Measurements from ENCODE around the gene PTPRD.

The PTPRD gene

GRCh38 chr9:8823131-8823895 lies 1789.5 kb downstream of the PTPRD start:
- no peak for DNase-seq (ENCODE audit: low read depth)
- no peak for TF ChIP-seq CTCF (IDR thresholded peaks at IDR 0.05; ENCODE audit: control insufficient read depth, insufficient read depth, low read depth, low read length, missing control alignments)
- H3K4me3 ChIP-seq (ENCODE audit: control insufficient read depth, low read depth, low read length) = no peak overlapping the region

DNA sequence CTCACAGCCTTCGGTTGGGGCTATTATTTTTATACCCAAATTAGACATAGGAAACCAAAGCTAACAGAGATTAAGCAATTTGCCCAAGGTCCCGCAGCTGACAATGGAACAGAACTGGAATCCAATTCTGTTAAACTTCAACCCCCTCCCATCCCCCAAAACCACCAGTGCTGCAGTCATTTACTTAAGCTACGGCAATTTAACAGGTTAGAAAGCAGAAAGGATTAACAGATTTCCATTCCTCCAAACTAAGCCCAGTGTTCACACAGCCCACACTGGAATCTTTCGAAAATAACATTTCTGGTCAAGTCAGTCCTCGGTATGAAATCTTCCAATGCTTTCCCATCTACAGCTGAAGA lies 1790.2 kb downstream of the PTPRD start:
- TF ChIP-seq CTCF (IDR thresholded peaks at IDR 0.05; ENCODE audit: control insufficient read depth, insufficient read depth, low read depth, low read length, missing control alignments) = no peak
- H3K4me3 ChIP-seq (ENCODE audit: control insufficient read depth, low read depth, low read length) = no peak overlapping the region

DNA sequence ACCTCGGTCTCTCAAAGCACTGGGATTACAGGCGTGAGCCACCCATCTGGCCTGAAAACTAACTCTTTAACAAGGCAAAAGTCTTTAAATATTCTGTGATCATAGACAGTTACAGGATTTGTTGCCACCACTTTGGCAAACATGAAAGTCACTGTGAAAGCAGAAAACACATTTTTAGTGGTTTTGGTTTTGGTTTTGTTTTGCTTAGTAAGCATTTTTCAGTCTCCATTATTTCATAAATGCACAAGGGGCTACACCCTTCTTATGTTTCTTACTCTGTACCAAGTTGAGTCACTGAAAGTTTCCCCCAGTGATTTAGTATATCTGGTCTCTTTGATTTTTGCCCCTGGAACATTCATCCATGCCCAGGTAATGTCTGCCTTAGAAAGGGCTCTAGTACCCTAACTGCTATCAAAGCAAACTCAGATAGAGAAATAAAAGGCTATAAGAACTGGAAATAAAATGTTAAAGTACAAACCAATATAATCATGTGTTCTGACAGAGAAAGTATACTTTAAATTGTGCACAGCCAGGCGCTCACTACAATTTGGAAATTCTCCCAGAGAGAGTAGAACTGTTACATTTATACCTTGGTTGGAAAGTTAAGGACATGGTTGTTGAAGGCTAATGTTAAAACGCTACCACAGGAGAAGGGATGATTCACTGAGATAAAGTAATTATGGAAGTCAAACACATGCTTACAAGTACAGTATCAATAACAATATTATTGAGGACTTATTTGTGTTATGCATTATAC lies 1790.7 kb downstream of the PTPRD start:
- DNase-seq (ENCODE audit: low read depth) = no peak
- TF ChIP-seq CTCF (IDR thresholded peaks at IDR 0.05; ENCODE audit: control insufficient read depth, insufficient read depth, low read depth, low read length, missing control alignments) = no peak
- H3K4me3 ChIP-seq (ENCODE audit: control insufficient read depth, low read depth, low read length) = no peak overlapping the region

More for the DNA sequence above, 1790.2 kb downstream of the PTPRD start:
- no peak for DNase-seq (ENCODE audit: low read depth)

GRCh38 chr9:8817335-8817734 lies 1795.5 kb downstream of the PTPRD start:
- no peak overlapping the region for H3K4me3 ChIP-seq (ENCODE audit: control insufficient read depth, low read depth, low read length)
- no peak for TF ChIP-seq CTCF (IDR thresholded peaks at IDR 0.05; ENCODE audit: control insufficient read depth, insufficient read depth, low read depth, low read length, missing control alignments)
- DNase-seq (ENCODE audit: low read depth) = no peak

- no peak for TF ChIP-seq CTCF (IDR thresholded peaks at IDR 0.05; ENCODE audit: control insufficient read depth, insufficient read depth, low read depth, low read length, missing control alignments)
- DNase-seq (ENCODE audit: low read depth) = no peak
- H3K4me3 ChIP-seq (ENCODE audit: control insufficient read depth, low read depth, low read length) = no peak overlapping the region
These were observed 1796.4 kb downstream of the PTPRD start for GRCh38 chr9:8816361-8816760.

- DNase-seq (ENCODE audit: low read depth) = no peak
- TF ChIP-seq CTCF (IDR thresholded peaks at IDR 0.05; ENCODE audit: control insufficient read depth, insufficient read depth, low read depth, low read length, missing control alignments) = no peak
- no peak overlapping the region for H3K4me3 ChIP-seq (ENCODE audit: control insufficient read depth, low read depth, low read length)
These were observed 1796.9 kb downstream of the PTPRD start for GRCh38 chr9:8815931-8816330.
